AG08395 (cell line): Measurements from ENCODE around the gene GAREM2.

ENCODE experiments used
- DNase-seq: peaks from one replicate; pipeline ENCODE4 v3.0.0; 2012; ENCODE audit warnings: mixed read lengths, low spot score

The GAREM2 gene

GRCh38 chr2:26237868-26238267 is 65.0 kb downstream of the GAREM2 start:
- no peak for DNase-seq

GRCh38 chr2:26238311-26238958 is 65.5 kb downstream of the GAREM2 start:
- no peak for DNase-seq
